HepG2 (cell line): ENCODE results near the gene SACS. TPM values are rescaled to one million over a fixed set of nuclear protein-coding genes. Genes with fewer than 3 reads are reported as not detected.

Experiments
- FOSL2 ChIP-seq: sonication (generic); formaldehyde crosslinking; IDR thresholded peaks from 2 replicates; pipeline ENCODE4 v1.4.0; 2020; ENCODE audit warnings: missing genetic modification reagents
- FOXO1 ChIP-seq: sonication (generic); formaldehyde crosslinking; IDR thresholded peaks from 2 replicates; pipeline ENCODE4 v1.4.0; 2020; ENCODE audit warnings: missing genetic modification reagents
- GABPB1 ChIP-seq: IDR thresholded peaks from 2 replicates; pipeline ENCODE4 v1.6.1; 2016; ENCODE audit warnings: mild to moderate bottlenecking, missing genetic modification reagents, moderate library complexity, missing compliant biosample characterization
- KLF12 ChIP-seq: sonication (generic); formaldehyde crosslinking; IDR thresholded peaks from 2 replicates; pipeline ENCODE4 v1.4.0; 2020; ENCODE audit warnings: missing genetic modification reagents, borderline replicate concordance
- MXD4 ChIP-seq: IDR thresholded peaks from 2 replicates; pipeline ENCODE4 v1.6.1; 2016; ENCODE audit warnings: mild to moderate bottlenecking, missing biosample characterization, missing genetic modification reagents
- NR2F2 ChIP-seq: IDR thresholded peaks from 2 replicates; pipeline ENCODE4 v1.6.1; 2012; ENCODE audit warnings: low read depth, inconsistent platforms, borderline replicate concordance
- PCBP1 ChIP-seq: fragments of 200-400 bp; formaldehyde crosslinking; IDR thresholded peaks from 2 replicates; pipeline ENCODE4 v1.6.1; 2017; ENCODE audit warnings: mild to moderate bottlenecking, low read depth, low read length, borderline replicate concordance
- ZBTB7B ChIP-seq: sonication (generic); formaldehyde crosslinking; IDR thresholded peaks from 2 replicates; pipeline ENCODE4 v1.4.0; 2020; ENCODE audit warnings: missing genetic modification reagents
- ZNF3 ChIP-seq: IDR thresholded peaks from 2 replicates; pipeline ENCODE4 v1.7.0; 2017; ENCODE audit warnings: inconsistent platforms
- ZNF430 ChIP-seq: sonication (generic); formaldehyde crosslinking; IDR thresholded peaks from 2 replicates; pipeline ENCODE4 v1.9.0; 2021; ENCODE audit warnings: mild to moderate bottlenecking, missing genetic modification reagents
- ZNF75D ChIP-seq: sonication (generic); formaldehyde crosslinking; IDR thresholded peaks from 2 replicates; pipeline ENCODE4 v1.8.1; 2023; ENCODE audit warnings: missing genetic modification reagents, mild to moderate bottlenecking, borderline replicate concordance
- polyA plus RNA-seq, 8 experiments: library from polyadenylated mRNA; depleted of rRNA in 3 of 8; stranded (reverse) in 7 of 8; unstranded in 1 of 8; fragments of >200 nt; fragmentation: Illumina TruSeq in 4 of 8; extraction: Trizol in 4 of 8; gene quantifications; 2 replicates each; pipeline versions ENCODE4 v1.2.1 to v1.2.3, GENCODE V29; 2011 to 2016; ENCODE audit warnings: low read depth in 4 of 8, missing spikeins in 1 of 8, mixed read lengths in 1 of 8; ENCODE audit not compliant: insufficient read depth in 1 of 8
- total RNA-seq, 5 experiments: library from RNA; depleted of rRNA; stranded (reverse); fragments of >200 nt; fragmentation: Illumina TruSeq; extraction: Trizol; gene quantifications; 2 replicates each; pipeline ENCODE4 v1.2.3, GENCODE V29; 2016; ENCODE audit warnings: low read depth in 1 of 5
- TF ChIP-seq, protein P1 (sequence below): sonication (generic); formaldehyde crosslinking; IDR thresholded peaks from 2 replicates; pipeline ENCODE4 v1.4.0; 2020; ENCODE audit warnings: missing genetic modification reagents
- TF ChIP-seq, protein P2 (sequence below): sonication (generic); formaldehyde crosslinking; IDR thresholded peaks from 2 replicates; pipeline ENCODE4 v1.5.1; 2020; ENCODE audit warnings: mild to moderate bottlenecking, missing genetic modification reagents, moderate library complexity
- TF ChIP-seq, protein P3 (sequence below): sonication (generic); formaldehyde crosslinking; conservative IDR thresholded peaks from 2 replicates; pipeline ENCODE4 v1.8.0; 2022; ENCODE audit warnings: low read depth, missing genetic modification reagents
- TF ChIP-seq, protein P4 (sequence below): sonication (generic); formaldehyde crosslinking; IDR thresholded peaks from 2 replicates; pipeline ENCODE4; 2020; ENCODE audit warnings: missing genetic modification reagents, mild to moderate bottlenecking, borderline replicate concordance

The SACS gene
- total and polyA plus RNA-seq, 2 of the 13 experiments (the other 11 are each of a cell fraction or from before 2014, with no cell fraction given) = 4.0 to 15.7 TPM

DNA sequence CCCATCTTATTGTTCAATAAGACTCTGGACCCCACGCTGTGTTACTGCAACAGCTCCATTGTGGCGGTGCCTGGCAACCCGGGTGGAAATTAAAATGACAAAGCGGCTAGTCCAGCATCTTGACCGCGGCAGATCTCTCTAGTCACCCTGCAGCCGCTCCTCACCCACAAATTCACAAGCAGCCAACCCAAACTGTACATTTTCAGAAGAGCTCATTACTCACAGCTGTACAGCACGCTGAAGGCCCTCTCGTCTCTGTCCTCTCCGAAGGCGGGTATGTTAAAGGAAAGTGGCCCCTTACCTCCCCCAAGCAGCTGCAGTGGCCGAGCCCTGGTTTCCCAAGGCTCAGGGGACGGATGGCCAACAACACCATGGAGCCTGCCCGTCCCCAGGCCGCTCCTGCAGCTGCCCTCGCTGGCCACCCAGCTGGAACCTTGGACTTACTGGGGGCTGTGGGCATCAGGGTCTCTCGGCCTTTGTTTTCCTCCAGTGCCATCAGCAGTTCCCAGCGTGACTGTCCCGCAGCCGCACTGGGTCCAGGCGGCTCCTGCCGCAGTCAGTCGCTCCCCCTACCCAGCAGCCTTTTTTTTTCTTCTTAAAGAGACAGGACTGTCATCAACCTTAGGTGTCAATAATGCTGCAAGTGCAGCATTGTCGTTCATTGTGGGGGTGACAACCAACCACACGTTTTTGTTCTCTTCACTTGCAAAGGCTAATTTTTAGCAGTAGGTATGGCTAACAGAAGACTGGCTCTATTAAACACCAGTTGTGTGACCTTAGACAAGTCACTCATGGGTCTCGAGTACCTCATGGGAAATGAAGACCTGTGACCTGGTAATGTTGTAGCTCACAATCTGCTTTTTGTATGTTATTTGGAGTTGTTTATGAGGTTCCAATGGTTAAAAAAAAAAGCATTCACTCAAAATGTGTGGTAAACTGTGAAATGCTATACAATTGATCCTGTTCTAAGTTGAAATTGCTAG is at the start of gene SACS (continued):
- TF ChIP-seq, protein P1, sequence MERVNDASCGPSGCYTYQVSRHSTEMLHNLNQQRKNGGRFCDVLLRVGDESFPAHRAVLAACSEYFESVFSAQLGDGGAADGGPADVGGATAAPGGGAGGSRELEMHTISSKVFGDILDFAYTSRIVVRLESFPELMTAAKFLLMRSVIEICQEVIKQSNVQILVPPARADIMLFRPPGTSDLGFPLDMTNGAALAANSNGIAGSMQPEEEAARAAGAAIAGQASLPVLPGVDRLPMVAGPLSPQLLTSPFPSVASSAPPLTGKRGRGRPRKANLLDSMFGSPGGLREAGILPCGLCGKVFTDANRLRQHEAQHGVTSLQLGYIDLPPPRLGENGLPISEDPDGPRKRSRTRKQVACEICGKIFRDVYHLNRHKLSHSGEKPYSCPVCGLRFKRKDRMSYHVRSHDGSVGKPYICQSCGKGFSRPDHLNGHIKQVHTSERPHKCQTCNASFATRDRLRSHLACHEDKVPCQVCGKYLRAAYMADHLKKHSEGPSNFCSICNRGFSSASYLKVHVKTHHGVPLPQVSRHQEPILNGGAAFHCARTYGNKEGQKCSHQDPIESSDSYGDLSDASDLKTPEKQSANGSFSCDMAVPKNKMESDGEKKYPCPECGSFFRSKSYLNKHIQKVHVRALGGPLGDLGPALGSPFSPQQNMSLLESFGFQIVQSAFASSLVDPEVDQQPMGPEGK (CRISPR knock-in tag) = 0 out of 2 replicates have a peak, but pooled peaks have one; percentile 10
- TF ChIP-seq ZNF3 (CRISPR knock-in tag) (no peak), MXD4 (0 out of 2 replicates have a peak, but pooled peaks have one; percentile 47), ZBTB7B (CRISPR knock-in tag) (0 out of 2 replicates have a peak, but pooled peaks have one; percentile 33), FOSL2 (no peak), ZNF430 (no peak), ZNF75D (CRISPR knock-in tag) (no peak), KLF12 (no peak), NR2F2 (no peak), FOXO1 (CRISPR knock-in tag) (0 out of 2 replicates have a peak, but pooled peaks have one; percentile 27), GABPB1 (CRISPR knock-in tag) (peak; percentile 33; the same call in 1 of the 2 replicates), PCBP1 (no peak)
- TF ChIP-seq, protein P2, sequence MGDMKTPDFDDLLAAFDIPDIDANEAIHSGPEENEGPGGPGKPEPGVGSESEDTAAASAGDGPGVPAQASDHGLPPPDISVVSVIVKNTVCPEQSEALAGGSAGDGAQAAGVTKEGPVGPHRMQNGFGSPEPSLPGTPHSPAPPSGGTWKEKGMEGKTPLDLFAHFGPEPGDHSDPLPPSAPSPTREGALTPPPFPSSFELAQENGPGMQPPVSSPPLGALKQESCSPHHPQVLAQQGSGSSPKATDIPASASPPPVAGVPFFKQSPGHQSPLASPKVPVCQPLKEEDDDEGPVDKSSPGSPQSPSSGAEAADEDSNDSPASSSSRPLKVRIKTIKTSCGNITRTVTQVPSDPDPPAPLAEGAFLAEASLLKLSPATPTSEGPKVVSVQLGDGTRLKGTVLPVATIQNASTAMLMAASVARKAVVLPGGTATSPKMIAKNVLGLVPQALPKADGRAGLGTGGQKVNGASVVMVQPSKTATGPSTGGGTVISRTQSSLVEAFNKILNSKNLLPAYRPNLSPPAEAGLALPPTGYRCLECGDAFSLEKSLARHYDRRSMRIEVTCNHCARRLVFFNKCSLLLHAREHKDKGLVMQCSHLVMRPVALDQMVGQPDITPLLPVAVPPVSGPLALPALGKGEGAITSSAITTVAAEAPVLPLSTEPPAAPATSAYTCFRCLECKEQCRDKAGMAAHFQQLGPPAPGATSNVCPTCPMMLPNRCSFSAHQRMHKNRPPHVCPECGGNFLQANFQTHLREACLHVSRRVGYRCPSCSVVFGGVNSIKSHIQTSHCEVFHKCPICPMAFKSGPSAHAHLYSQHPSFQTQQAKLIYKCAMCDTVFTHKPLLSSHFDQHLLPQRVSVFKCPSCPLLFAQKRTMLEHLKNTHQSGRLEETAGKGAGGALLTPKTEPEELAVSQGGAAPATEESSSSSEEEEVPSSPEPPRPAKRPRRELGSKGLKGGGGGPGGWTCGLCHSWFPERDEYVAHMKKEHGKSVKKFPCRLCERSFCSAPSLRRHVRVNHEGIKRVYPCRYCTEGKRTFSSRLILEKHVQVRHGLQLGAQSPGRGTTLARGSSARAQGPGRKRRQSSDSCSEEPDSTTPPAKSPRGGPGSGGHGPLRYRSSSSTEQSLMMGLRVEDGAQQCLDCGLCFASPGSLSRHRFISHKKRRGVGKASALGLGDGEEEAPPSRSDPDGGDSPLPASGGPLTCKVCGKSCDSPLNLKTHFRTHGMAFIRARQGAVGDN = peak; percentile 56
- TF ChIP-seq, protein P3, sequence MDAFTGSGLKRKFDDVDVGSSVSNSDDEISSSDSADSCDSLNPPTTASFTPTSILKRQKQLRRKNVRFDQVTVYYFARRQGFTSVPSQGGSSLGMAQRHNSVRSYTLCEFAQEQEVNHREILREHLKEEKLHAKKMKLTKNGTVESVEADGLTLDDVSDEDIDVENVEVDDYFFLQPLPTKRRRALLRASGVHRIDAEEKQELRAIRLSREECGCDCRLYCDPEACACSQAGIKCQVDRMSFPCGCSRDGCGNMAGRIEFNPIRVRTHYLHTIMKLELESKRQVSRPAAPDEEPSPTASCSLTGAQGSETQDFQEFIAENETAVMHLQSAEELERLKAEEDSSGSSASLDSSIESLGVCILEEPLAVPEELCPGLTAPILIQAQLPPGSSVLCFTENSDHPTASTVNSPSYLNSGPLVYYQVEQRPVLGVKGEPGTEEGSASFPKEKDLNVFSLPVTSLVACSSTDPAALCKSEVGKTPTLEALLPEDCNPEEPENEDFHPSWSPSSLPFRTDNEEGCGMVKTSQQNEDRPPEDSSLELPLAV (CRISPR knock-in tag) = no peak
- TF ChIP-seq, protein P4, sequence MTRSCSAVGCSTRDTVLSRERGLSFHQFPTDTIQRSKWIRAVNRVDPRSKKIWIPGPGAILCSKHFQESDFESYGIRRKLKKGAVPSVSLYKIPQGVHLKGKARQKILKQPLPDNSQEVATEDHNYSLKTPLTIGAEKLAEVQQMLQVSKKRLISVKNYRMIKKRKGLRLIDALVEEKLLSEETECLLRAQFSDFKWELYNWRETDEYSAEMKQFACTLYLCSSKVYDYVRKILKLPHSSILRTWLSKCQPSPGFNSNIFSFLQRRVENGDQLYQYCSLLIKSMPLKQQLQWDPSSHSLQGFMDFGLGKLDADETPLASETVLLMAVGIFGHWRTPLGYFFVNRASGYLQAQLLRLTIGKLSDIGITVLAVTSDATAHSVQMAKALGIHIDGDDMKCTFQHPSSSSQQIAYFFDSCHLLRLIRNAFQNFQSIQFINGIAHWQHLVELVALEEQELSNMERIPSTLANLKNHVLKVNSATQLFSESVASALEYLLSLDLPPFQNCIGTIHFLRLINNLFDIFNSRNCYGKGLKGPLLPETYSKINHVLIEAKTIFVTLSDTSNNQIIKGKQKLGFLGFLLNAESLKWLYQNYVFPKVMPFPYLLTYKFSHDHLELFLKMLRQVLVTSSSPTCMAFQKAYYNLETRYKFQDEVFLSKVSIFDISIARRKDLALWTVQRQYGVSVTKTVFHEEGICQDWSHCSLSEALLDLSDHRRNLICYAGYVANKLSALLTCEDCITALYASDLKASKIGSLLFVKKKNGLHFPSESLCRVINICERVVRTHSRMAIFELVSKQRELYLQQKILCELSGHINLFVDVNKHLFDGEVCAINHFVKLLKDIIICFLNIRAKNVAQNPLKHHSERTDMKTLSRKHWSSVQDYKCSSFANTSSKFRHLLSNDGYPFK (CRISPR knock-in tag) = 0 out of 2 replicates have a peak, but pooled peaks have one; percentile 42
